A375 (cell line): ENCODE results near the gene USP17L20. TPM values are rescaled to one million over a fixed set of nuclear protein-coding genes. Genes with fewer than 3 reads are reported as not detected.

Source experiments
- total RNA-seq: library from RNA; depleted of rRNA; stranded (reverse); fragments of >200 nt; shearing (Covaris generic); gene quantifications from 2 replicates; pipeline ENCODE4 v1.2.3, GENCODE V29; 2014; rRNA removed

USP17L20 gene, protein sequence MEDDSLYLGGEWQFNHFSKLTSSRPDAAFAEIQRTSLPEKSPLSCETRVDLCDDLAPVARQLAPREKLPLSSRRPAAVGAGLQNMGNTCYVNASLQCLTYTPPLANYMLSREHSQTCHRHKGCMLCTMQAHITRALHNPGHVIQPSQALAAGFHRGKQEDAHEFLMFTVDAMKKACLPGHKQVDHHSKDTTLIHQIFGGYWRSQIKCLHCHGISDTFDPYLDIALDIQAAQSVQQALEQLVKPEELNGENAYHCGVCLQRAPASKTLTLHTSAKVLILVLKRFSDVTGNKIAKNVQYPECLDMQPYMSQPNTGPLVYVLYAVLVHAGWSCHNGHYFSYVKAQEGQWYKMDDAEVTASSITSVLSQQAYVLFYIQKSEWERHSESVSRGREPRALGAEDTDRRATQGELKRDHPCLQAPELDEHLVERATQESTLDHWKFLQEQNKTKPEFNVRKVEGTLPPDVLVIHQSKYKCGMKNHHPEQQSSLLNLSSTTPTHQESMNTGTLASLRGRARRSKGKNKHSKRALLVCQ
- not detected in 2 replicates for total RNA-seq

DNA sequence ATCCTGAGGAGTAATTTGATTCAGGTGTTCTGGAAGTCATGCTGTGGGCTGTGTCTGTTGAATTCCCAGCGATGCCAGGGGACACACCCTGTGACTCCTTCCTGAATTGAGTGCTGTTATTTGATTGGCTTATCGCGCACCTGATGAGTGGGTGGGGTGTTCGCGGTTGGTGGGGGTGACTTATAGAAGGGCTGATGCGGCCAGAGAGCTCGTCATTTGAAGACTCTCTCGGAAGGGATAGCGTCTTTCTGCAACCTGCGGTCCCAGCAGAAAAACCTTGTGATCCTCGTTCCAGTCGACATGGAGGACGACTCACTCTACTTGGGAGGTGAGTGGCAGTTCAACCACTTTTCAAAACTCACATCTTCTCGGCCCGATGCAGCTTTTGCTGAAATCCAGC lies at the start of gene USP17L20:
USP17L20 (plus strand) TSS at position 301 of the 400 bp plus-strand sequence; CDS start at position 301, 0 bp downstream.

DNA sequence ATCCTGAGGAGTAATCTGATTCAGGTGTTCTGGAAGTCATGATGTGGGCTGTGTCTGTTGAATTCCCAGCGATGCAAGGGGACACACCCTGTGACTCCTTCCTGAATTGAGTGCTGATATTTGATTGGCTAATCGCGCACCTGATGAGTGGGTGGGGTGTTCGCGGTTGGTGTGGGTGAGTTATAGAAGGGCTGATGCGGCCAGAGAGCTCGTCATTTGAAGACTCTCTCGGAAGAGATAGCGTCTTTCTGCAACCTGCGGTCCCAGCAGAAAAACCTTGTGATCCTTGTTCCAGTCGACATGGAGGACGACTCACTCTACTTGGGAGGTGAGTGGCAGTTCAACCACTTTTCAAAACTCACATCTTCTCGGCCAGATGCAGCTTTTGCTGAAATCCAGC lies 47.6 kb upstream of the USP17L20 start, which contains the start of gene USP17L10:
USP17L10 (plus strand) TSS at position 301 of the 400 bp plus-strand sequence; CDS start at position 301, 0 bp downstream.

DNA sequence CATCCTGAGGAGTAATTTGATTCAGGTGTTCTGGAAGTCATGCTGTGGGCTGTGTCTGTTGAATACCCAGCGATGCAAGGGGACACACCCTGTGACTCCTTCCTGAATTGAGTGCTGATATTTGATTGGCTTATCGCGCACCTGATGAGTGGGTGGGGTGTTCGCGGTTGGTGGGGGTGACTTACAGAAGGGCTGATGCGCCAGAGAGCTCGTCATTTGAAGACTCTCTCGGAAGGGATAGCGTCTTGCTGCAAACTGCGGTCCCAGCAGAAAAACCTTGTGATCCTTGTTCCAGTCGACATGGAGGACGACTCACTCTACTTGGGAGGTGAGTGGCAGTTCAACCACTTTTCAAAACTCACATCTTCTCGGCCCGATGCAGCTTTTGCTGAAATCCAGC lies 42.8 kb upstream of the USP17L20 start, which contains the start of gene USP17L11:
USP17L11 (plus strand) TSS at position 301 of the 400 bp plus-strand sequence; CDS start at position 301, 0 bp downstream.

DNA sequence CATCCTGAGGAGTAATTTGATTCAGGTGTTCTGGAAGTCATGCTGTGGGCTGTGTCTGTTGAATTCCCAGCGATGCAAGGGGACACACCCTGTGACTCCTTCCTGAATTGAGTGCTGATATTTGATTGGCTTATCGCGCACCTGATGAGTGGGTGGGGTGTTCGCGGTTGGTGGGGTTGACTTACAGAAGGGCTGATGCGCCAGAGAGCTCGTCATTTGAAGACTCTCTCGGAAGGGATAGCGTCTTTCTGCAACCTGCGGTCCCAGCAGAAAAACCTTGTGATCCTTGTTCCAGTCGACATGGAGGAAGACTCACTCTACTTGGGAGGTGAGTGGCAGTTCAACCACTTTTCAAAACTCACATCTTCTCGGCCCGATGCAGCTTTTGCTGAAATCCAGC lies 38.1 kb upstream of the USP17L20 start, which contains the start of gene USP17L12:
USP17L12 (plus strand) TSS at position 301 of the 400 bp plus-strand sequence; CDS start at position 301, 0 bp downstream.

DNA sequence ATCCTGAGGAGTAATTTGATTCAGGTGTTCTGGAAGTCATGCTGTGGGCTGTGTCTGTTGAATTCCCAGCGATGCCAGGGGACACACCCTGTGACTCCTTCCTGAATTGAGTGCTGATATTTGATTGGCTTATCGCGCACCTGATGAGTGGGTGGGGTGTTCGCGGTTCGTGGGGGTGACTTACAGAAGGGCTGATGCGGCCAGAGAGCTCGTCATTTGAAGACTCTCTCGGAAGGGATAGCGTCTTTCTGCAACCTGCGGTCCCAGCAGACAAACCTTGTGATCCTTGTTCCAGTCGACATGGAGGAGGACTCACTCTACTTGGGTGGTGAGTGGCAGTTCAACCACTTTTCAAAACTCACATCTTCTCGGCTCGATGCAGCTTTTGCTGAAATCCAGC lies 33.3 kb upstream of the USP17L20 start, which contains the start of gene USP17L13:
USP17L13 (plus strand) TSS at position 301 of the 400 bp plus-strand sequence; CDS start at position 301, 0 bp downstream.

DNA sequence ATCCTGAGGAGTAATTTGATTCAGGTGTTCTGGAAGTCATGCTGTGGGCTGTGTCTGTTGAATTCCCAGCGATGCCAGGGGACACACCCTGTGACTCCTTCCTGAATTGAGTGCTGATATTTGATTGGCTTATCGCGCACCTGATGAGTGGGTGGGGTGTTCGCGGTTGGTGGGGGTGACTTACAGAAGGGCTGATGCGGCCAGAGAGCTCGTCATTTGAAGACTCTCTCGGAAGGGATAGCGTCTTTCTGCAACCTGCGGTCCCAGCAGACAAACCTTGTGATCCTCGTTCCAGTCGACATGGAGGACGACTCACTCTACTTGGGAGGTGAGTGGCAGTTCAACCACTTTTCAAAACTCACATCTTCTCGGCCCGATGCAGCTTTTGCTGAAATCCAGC lies 23.8 kb upstream of the USP17L20 start, which contains the start of gene USP17L15:
USP17L15 (plus strand) TSS at position 301 of the 400 bp plus-strand sequence; CDS start at position 301, 0 bp downstream.

DNA sequence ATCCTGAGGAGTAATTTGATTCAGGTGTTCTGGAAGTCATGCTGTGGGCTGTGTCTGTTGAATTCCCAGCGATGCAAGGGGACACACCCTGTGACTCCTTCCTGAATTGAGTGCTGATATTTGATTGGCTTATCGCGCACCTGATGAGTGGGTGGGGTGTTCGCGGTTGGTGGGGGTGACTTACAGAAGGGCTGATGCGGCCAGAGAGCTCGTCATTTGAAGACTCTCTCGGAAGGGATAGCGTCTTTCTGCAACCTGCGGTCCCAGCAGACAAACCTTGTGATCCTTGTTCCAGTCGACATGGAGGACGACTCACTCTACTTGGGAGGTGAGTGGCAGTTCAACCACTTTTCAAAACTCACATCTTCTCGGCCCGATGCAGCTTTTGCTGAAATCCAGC lies 14.3 kb upstream of the USP17L20 start, which contains the start of gene USP17L17:
USP17L17 (plus strand) TSS at position 301 of the 400 bp plus-strand sequence; CDS start at position 301, 0 bp downstream.

DNA sequence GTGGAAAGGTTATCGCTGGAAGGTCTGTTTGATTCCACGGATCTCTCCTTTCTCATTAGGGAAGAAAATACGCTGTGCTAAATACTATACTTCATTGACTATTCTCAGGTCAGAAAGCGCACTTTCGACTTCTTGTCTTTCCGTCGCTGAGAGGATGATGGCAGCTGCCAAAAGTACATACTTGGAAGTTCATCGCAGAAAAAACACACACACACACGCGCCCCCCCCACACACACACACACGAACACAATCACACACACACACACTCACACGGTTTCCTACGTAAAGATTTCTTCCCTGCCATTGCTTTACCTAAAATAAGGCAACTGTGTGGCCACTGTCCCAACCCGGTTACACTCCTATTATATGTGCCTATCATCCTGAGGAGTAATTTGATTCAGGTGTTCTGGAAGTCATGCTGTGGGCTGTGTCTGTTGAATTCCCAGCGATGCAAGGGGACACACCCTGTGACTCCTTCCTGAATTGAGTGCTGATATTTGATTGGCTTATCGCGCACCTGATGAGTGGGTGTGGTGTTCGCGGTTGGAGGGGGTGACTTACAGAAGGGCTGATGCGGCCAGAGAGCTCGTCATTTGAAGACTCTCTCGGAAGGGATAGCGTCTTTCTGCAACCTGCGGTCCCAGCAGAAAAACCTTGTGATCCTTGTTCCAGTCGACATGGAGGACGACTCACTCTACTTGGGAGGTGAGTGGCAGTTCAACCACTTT lies 9.8 kb upstream of the USP17L20 start, which contains the start of gene USP17L18:
USP17L18 (plus strand) TSS at position 678 of the 728 bp plus-strand sequence; CDS start at position 678, 0 bp downstream.

DNA sequence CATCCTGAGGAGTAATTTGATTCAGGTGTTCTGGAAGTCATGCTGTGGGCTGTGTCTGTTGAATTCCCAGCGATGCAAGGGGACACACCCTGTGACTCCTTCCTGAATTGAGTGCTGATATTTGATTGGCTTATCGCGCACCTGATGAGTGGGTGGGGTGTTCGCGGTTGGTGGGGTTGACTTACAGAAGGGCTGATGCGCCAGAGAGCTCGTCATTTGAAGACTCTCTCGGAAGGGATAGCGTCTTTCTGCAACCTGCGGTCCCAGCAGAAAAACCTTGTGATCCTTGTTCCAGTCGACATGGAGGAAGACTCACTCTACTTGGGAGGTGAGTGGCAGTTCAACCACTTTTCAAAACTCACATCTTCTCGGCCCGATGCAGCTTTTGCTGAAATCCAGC lies 4.8 kb upstream of the USP17L20 start, which contains the start of gene USP17L19:
USP17L19 (plus strand) TSS at position 301 of the 400 bp plus-strand sequence; CDS start at position 301, 0 bp downstream.

DNA sequence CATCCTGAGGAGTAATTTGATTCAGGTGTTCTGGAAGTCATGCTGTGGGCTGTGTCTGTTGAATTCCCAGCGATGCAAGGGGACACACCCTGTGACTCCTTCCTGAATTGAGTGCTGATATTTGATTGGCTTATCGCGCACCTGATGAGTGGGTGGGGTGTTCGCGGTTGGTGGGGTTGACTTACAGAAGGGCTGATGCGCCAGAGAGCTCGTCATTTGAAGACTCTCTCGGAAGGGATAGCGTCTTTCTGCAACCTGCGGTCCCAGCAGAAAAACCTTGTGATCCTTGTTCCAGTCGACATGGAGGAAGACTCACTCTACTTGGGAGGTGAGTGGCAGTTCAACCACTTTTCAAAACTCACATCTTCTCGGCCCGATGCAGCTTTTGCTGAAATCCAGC lies 4.6 kb downstream of the USP17L20 start, which contains the start of gene USP17L21:
USP17L21 (plus strand) TSS at position 301 of the 400 bp plus-strand sequence; CDS start at position 301, 0 bp downstream.

DNA sequence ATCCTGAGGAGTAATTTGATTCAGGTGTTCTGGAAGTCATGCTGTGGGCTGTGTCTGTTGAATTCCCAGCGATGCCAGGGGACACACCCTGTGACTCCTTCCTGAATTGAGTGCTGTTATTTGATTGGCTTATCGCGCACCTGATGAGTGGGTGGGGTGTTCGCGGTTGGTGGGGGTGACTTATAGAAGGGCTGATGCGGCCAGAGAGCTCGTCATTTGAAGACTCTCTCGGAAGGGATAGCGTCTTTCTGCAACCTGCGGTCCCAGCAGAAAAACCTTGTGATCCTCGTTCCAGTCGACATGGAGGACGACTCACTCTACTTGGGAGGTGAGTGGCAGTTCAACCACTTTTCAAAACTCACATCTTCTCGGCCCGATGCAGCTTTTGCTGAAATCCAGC lies 9.4 kb downstream of the USP17L20 start, which contains the start of gene USP17L22:
USP17L22 (plus strand) TSS at position 301 of the 400 bp plus-strand sequence; CDS start at position 301, 0 bp downstream.

Other genes with a start within 250 kb of the USP17L20 start
- not detected in 2 replicates for gene FAM90A26, start 87.7 kb upstream of the USP17L20 start, total RNA-seq
- gene USP17L10, start 47.5 kb upstream of the USP17L20 start, total RNA-seq = not detected in 2 replicates
- not detected in 2 replicates for gene USP17L11, start 42.7 kb upstream of the USP17L20 start, total RNA-seq
- not detected in 2 replicates for gene USP17L12, start 38.0 kb upstream of the USP17L20 start, total RNA-seq
- not detected in 2 replicates for gene USP17L13, start 33.2 kb upstream of the USP17L20 start, total RNA-seq
- gene USP17L15, start 23.7 kb upstream of the USP17L20 start, total RNA-seq = not detected in 2 replicates
- gene USP17L17, start 14.2 kb upstream of the USP17L20 start, total RNA-seq = not detected in 2 replicates
- gene USP17L18, start 9.5 kb upstream of the USP17L20 start, total RNA-seq = not detected in 2 replicates
- not detected in 2 replicates for gene USP17L19, start 4.7 kb upstream of the USP17L20 start, total RNA-seq
- gene USP17L21, start 4.7 kb downstream of the USP17L20 start, total RNA-seq = not detected in 2 replicates
- gene USP17L22, start 9.5 kb downstream of the USP17L20 start, total RNA-seq = not detected in 2 replicates
- gene USP17L24, start 67.0 kb downstream of the USP17L20 start, total RNA-seq = not detected in 2 replicates
- gene USP17L25, start 71.8 kb downstream of the USP17L20 start, total RNA-seq = not detected in 2 replicates
- gene USP17L26, start 76.5 kb downstream of the USP17L20 start, total RNA-seq = not detected in 2 replicates
- not detected in 2 replicates for gene USP17L5, start 81.3 kb downstream of the USP17L20 start, total RNA-seq
- not detected in 2 replicates for gene USP17L27, start 86.0 kb downstream of the USP17L20 start, total RNA-seq
- not detected in 2 replicates for gene USP17L28, start 90.8 kb downstream of the USP17L20 start, total RNA-seq
- gene USP17L29, start 95.5 kb downstream of the USP17L20 start, total RNA-seq = not detected in 2 replicates
- gene USP17L30, start 105.0 kb downstream of the USP17L20 start, total RNA-seq = not detected in 2 replicates
- gene DEFB131A, start 186.3 kb downstream of the USP17L20 start, total RNA-seq = not detected in 2 replicates